Measurements from ENCODE around the gene NOP9.

Gene NOP9

DNA sequence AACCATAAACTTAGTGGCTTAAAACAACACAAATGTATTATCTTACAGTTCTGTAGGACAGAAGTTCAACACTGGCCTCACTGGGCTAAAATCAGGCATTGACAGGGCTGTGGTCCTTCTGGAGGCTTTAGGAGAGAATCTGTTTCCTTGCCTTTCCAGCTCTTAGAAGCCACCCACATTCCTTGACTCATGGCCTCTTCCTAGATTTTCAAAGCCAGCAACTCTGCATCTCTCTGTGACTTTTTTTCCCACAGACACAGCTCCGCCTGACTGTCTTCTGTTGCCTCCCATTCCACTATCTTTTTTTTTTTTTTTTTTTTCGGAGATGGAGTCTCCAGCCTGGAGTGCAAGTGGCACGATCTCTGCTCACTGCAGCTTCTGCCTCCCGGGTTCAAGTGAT is 56.6 kb downstream of the NOP9 start:
- no peak for FAIRE-seq

All from islet of Langerhans (tissue), 1 donor.